NCI-H2196 treated with DMSO at 0.1 percent for 48 hours (cell line): ENCODE data around the gene UCMA.
A peak's percentile ranks its signal among the peaks of the same experiment; 100 is the strongest.
"Not testable (repeated sequence)": the region's sequence is repeated elsewhere in the genome, so short reads cannot be mapped to it uniquely, and the experiment has no call there.

ENCODE experiments used
- DNase-seq: peaks from one replicate; lab custom pipeline; 2025; ENCODE audit not compliant: unreplicated experiment; lab: John Stamatoyannopoulos, UW

The UCMA gene

GRCh38 chr10:13234736-13235135 lies 562 bp upstream of the UCMA start:
- DNase-seq, result not testable (repeated sequence)

DNA sequence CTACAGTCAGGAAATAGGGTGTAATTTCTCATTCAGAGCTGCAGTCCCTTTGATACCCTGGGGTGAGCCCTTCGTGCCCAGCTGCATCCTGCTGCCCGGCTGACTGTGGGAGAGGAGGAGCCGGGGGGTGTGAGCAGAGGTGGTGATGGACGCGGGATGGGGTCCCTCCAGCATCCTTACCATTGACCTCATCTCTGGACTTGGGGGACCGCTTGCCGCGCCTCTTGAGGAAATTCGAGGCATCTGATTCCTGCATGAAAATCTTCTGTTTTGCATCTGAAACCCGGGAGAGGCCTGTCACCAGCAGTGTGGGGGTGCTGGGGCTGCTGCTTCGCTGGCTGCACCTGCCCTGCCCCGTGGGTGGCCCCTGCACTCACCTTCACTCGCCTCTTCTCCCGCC lies 816 bp downstream of the UCMA start:
- DNase-seq, result no peak

DNA sequence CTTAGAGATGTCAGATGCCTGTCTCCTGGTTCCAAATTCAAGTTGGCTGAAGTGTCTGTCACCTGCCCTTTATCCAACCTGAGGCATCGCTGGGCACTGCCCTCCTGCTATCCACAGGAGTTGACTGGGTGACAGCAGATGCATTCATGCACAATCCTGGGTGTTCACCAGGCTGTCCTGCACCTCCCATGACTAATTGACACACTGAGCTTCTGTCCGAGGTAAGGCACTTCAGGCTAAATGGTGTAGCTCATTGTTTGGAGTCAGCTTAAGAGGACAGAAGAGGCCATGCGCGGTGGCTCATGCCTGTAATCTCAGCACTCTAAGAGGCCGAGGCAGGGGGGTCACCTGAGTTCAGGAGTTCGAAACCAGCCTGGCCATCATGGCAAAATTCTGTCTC lies 2.4 kb downstream of the UCMA start:
- DNase-seq, result no peak

DNA sequence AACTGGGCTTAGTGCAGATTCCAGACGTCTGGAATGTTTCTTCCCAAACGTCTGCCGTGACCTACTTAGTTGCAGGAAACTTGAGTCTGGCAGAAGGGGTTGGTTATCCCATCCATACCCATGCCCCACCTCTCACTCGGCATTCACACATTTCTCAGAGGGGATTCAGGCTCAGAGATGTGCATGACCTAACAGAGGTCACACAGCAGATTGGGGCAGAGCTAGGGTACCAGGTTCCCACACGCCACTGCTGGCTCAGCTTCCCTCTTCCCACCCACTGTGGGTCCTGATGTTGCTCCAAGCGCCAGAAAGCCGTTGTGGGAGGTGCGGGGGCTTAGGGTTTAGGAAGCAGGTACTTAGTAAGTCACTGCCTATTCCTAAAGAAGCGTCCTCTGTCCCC lies 3.0 kb downstream of the UCMA start:
- DNase-seq, result no peak

GRCh38 chr10:13227031-13227430 lies 7.1 kb downstream of the UCMA start:
- no peak for DNase-seq

DNA sequence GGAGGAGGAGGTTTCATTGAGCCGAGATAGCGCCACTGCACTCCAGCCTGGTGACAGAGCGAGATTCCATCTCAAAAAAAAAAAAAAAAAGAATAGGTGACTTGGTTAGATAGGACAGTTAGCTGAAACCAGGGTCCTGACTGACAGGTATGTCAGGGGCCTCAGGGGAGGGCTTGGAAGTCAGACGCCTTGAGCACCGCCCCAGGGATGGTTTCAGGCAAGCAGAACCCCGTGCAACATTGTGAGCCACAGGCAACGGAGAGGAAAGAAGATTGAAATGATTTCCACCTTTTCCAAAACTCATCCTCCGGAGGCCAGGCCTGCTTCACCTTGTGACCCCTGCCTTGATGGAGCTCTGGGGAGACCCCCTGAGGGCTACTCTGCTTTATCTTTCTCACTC lies 8.6 kb downstream of the UCMA start:
- DNase-seq, result no peak

DNA sequence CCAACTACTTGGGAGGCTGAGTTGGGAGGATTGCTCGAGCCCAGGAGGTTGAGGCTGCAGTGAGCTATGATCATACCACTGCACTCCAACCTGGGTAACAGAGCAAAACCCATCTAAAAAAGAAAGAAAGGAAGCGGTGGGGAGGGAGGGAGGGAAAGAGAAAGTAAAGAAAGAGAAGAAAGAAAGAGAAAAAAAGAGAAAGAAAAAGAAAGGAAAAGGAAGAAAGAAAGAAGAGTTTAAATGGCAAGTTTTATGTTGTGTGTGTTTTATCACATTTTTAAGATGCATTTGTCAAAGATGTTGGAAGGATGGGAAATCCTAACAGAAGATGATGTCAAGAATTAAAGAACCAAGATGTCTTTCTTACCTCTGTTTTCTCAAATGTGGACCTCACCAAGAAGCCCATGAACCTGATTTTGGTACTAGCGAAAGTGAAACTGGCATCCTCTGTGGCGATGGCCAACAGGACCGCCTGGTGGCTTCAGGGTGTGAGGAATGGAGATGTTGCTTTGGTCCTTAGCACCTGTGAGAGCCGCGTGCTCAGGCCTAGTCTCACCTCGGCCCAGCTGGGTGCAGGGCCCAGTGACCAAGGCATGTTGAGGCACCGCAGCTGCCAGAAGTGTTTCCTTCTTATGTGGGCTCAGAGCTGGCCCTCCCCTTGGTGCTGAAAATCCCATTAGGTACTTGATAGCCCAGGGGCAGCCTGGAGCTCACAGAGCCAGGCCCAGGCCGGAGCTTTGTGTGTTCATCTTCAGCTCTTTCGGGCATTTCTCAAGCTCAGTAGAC lies 9.8 kb downstream of the UCMA start:
- DNase-seq, result no peak

- DNase-seq, result no peak
These were observed 10.9 kb downstream of the UCMA start for GRCh38 chr10:13223241-13223640.

DNA sequence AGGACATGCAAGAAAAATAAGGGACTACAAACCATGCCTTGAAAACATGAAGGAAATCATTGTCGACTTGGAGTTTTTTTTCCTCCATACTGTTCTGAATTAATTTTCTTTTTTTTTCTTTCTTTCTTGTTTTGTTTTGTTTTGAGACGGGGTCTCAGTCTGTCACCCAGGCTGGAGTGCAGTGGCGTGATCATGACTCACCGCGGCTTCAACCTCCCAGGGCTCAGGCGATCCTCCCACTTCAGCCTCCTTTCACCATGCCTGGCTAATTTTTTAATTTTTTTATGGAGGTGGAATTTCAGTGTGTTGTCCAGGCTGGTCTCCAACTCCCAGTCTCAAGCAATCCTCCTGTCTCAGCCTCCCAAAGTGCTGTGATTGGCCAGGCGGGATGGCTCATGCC lies 11.6 kb downstream of the UCMA start:
- DNase-seq, result no peak

DNA sequence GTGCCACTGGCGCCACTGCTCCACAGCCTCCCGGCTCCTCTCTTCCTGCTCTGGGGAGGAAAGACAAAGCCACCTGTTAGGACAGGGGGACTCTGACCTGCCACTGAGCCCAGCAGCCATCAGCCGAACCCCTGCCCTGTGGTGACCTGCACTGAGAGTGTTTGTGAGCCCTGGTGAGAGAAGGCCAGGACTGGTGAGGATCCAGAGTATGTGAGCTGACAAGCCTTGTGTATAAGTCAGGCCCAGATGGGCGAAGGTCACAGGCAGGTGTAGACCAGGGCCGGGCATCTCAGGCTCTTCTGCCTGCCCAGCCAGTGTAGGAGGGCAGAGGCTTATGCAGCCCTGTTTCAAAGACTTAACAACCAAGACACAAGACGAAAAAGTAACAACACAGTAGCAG lies 12.0 kb downstream of the UCMA start:
- no peak for DNase-seq

DNA sequence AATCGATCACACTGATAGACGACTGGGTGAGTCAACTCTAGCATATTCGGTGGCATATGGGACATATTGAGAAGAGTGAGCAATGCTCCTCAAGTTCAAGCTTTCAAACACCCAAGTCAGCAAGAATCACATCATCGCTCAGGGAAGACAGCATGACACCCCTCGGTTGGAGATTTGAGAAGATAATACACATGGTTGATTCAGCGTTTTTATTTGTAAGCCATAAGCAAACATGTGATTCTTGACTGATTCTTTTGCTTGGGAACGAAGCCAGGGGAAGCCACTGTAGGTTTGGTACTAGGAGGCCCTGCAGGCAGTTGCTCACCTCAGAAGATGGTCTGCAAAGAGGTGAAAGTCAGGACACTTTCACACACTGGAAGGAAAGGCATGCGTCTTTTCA lies 12.6 kb downstream of the UCMA start:
- no peak for DNase-seq

DNA sequence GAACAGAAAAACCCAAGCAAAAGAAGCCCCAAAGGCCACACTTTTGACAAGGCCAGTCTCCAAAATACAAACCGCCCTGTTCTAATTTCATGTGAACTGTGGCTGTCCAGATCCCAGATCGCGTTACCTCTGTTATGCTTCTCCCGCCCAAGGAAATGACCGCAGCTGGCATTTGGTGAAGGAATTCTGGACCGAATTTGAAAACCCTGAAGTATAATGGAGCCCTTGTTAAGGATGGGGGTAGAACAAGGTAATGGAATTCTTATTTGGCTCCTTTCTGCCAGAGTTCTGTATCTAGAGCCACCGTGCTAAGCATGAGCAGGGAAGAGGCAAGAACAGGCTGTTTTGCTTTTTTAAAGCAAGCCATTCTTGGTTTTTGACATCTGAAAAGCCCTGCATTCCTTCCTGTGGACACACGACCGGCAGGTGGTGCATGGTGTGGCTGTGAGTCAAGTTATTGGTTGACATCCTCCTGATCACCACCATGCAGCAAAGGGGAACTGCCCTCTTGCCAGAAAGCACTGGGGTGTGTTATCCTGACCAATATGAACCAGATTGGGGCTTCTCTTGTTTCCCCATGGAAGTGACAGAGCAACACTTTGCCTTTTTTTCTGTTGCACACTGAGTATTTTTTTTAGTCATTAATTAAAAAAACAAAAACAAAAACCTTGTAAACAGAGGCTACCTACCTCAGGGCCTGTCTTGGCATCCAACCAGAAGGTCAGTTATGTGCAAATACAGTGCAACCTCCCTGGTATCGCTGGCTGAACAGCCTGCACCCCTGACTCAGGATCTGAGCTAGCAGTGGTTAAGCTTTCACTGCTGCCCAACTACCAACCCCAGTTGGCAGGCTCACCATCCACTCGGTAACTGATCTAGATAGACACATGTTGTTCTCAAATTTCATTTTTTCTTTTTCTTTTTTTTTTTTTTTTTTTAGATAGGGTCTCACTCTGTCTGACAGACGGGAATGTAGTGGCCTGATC lies 14.2 kb downstream of the UCMA start:
- DNase-seq, result peak; percentile 28

DNA sequence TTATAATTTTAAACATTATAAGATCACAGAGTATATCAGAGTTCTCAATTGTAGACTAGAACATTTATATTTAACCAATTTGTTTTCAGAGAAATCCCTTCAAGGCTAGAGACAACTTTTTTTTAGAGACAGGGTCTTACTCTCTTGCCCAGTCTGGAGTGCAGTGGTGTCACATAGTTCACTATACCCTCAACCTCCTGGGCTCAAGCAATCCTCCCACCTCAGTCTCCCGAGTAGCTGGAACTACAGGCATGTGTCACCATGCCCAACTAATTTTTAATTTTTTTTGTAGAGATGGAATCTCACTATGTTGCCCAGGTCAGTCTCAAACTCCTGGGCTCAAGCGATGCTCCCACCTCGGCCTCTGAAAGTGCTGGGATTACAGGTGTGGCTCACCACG lies 15.3 kb downstream of the UCMA start:
- no peak for DNase-seq

GRCh38 chr10:13213163-13213562 lies 21.0 kb downstream of the UCMA start:
- no peak for DNase-seq

- no peak for DNase-seq
These were observed 27.4 kb downstream of the UCMA start for GRCh38 chr10:13206546-13207443.

DNA sequence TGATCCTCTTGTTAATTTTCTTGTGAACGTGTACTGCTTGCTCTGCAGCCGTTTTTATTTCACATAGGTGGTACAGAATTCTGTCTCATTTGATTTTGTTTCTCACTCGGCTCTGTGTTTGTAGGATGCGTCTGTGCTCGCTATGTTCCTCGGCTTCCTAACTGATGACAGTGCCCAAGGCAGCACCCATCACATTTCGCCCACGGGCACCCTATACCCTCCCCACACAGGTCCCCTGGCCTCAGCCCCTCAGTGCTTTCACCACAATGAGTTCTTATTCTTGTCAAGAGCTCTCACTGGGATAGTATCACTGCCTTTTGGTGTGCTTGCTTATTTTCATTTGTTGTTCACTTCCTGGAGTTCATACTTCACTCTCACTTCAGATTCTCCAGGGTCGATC lies 28.1 kb downstream of the UCMA start:
- DNase-seq, result no peak

DNA sequence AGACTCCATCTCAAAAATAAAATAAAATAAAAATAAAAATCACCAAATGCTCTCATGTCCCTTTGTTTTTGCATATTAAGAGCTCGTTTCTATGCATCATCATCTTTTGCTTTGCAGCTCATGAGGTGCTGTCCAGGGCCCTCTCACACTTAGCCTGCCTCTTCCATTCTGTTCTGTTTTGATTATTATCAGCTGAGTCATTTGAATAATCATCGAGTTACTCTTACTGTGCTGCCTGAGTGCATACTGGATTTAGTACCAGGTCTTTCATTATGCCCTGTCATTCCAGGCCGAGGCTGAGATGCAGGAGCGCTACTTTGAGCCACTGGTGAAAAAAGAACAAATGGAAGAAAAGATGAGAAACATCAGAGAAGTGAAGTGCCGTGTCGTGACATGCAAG lies 33.0 kb downstream of the UCMA start:
- no peak for DNase-seq

DNA sequence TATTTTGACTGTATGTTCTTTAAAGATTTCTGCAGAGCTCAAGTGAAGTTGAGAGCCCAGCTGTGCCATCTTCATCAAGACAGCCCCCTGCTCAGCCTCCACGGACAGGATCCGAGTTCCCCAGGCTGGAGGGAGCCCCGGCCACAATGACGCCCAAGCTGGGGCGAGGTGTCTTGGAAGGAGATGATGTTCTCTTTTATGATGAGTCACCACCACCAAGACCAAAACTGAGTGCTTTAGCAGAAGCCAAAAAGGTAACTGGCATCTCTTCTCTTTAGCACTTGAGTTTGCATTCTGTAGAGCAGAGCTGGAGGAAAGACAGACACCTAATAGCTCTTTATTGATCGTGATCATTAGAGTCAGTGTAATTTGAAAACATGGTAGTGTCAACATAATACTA lies 39.2 kb downstream of the UCMA start:
- DNase-seq, result no peak

GRCh38 chr10:13193637-13194036 lies 40.5 kb downstream of the UCMA start:
- DNase-seq, result no peak

- DNase-seq, result no peak
These were observed 42.8 kb downstream of the UCMA start for GRCh38 chr10:13191362-13191761.

DNA sequence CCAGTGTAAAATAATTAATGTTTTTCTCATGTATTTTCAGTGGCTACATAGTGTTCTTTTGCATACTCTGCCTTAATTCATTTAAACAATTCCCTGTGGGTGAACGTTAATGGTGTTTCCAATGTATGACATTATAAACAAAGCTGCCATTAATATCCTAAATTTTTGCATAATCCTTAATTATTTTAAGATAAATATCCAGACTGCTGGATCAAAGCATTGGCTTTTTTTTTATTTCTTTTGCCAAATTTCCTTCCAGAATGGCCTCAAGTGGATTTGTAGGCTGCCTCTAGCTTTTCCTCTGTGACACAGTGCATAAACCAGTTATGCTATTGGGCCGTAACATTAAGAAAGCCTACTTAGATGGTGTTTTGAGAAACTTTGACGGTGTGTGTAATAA lies 43.4 kb downstream of the UCMA start:
- DNase-seq, result no peak
